Stimulated activated CD4-positive, alpha-beta T cell treated with anti-CD3 and anti-CD28 coated beads, Interleukin-1b, Interleukin-23, amount 100 ng/mL, for 1 hour (primary cell): ENCODE measurements around the gene FBXW7.
"Not testable (repeated sequence)": the region's sequence is repeated elsewhere in the genome, so short reads cannot be mapped to it uniquely, and the experiment has no call there.

Experiments
- DNase-seq, 2 donors: peaks; one replicate each; pipeline ENCODE4 v3.0.0-alpha.2; 2020; ENCODE audit warnings: low read depth in 2 of 2

Gene FBXW7

GRCh38 chr4:152545088-152545487 is 9.2 kb upstream of the FBXW7 start:
- no peak for DNase-seq

GRCh38 chr4:152544533-152544932 is 8.6 kb upstream of the FBXW7 start:
- not testable (repeated sequence) for DNase-seq

- DNase-seq = no peak
Measured at GRCh38 chr4:152540941-152541340, 5.0 kb upstream of the FBXW7 start.

GRCh38 chr4:152540293-152540674 is 4.4 kb upstream of the FBXW7 start:
- DNase-seq = no peak

GRCh38 chr4:152539556-152540292 is 3.8 kb upstream of the FBXW7 start:
- DNase-seq = no peak

- DNase-seq = no peak
Measured at GRCh38 chr4:152537881-152538280, 2.0 kb upstream of the FBXW7 start.

- DNase-seq = peak; percentile 21 to 29
Measured at GRCh38 chr4:152536545-152537182, 772 bp upstream of the FBXW7 start.

- DNase-seq = no peak
Measured at GRCh38 chr4:152535360-152535902, 461 bp downstream of the FBXW7 start.

GRCh38 chr4:152534541-152535359 is 1.1 kb downstream of the FBXW7 start:
- no peak for DNase-seq

- no peak for DNase-seq
Measured at GRCh38 chr4:152531479-152531878, 4.4 kb downstream of the FBXW7 start.

GRCh38 chr4:152530600-152530999 is 5.3 kb downstream of the FBXW7 start:
- no peak for DNase-seq

GRCh38 chr4:152529880-152530279 is 6.0 kb downstream of the FBXW7 start:
- no peak for DNase-seq

- DNase-seq = no peak
Measured at GRCh38 chr4:152528060-152528459, 7.8 kb downstream of the FBXW7 start.

- DNase-seq = no peak
Measured at GRCh38 chr4:152525878-152526277, 10.0 kb downstream of the FBXW7 start.

- DNase-seq = no peak
Measured at GRCh38 chr4:152524427-152524826, 11.5 kb downstream of the FBXW7 start.

GRCh38 chr4:152523731-152524130 is 12.2 kb downstream of the FBXW7 start:
- DNase-seq = no peak

GRCh38 chr4:152522754-152523153 is 13.1 kb downstream of the FBXW7 start:
- no peak for DNase-seq

GRCh38 chr4:152522245-152522644 is 13.6 kb downstream of the FBXW7 start:
- no peak for DNase-seq

GRCh38 chr4:152516156-152516555 is 19.7 kb downstream of the FBXW7 start:
- DNase-seq = no peak

GRCh38 chr4:152515678-152516077 is 20.2 kb downstream of the FBXW7 start:
- DNase-seq = no peak

- no peak for DNase-seq
Measured at GRCh38 chr4:152514356-152514755, 21.5 kb downstream of the FBXW7 start.

GRCh38 chr4:152513078-152513477 is 22.8 kb downstream of the FBXW7 start:
- DNase-seq = no peak
